ENCODE data around the gene PEDS1. TPM values are rescaled to one million over a fixed set of nuclear protein-coding genes. Genes with fewer than 3 reads are reported as not detected.

PEDS1 gene
- total and polyA plus RNA-seq, 4 donors = 4.8 to 19.3 (median 8.6) TPM

GRCh38 chr20:50110141-50111047, 43.1 kb downstream of the PEDS1 start:
- no peaks in the 10 kb centered on the region for H3K9me3 ChIP-seq (ENCODE audit: control insufficient read depth in 4 of 4, low read length in 3 of 4)
- H3K27ac ChIP-seq (ENCODE audit: low read depth in 1 of 2, low read length in 2 of 2) = peak overlapping the region; percentile 23 to 26
- 53% methylated on average over 4 of the region's 4 CpGs for WGBS
- H3K27me3 ChIP-seq (ENCODE audit: control insufficient read depth in 4 of 4, insufficient read depth in 4 of 4, low read length in 3 of 4) = no peaks in the 10 kb centered on the region
- H3K36me3 ChIP-seq (ENCODE audit: control insufficient read depth in 4 of 4, insufficient read depth in 3 of 4, low read depth in 1 of 4, low read length in 3 of 4) = no peaks in the 10 kb centered on the region
- peaks cover 9 to 49% (median 43%) of the 10 kb centered on the region in 4 donors for H3K4me1 ChIP-seq (ENCODE audit: control insufficient read depth in 4 of 4, insufficient read depth in 4 of 4, low read length in 3 of 4)
- TF ChIP-seq JUND (IDR thresholded peaks at IDR 0.05) = no peak
- no peak for TF ChIP-seq TAF1 (conservative IDR thresholded peaks at IDR 0.05)
- TF ChIP-seq, protein P1, sequence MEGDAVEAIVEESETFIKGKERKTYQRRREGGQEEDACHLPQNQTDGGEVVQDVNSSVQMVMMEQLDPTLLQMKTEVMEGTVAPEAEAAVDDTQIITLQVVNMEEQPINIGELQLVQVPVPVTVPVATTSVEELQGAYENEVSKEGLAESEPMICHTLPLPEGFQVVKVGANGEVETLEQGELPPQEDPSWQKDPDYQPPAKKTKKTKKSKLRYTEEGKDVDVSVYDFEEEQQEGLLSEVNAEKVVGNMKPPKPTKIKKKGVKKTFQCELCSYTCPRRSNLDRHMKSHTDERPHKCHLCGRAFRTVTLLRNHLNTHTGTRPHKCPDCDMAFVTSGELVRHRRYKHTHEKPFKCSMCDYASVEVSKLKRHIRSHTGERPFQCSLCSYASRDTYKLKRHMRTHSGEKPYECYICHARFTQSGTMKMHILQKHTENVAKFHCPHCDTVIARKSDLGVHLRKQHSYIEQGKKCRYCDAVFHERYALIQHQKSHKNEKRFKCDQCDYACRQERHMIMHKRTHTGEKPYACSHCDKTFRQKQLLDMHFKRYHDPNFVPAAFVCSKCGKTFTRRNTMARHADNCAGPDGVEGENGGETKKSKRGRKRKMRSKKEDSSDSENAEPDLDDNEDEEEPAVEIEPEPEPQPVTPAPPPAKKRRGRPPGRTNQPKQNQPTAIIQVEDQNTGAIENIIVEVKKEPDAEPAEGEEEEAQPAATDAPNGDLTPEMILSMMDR (IDR thresholded peaks at IDR 0.05; ENCODE audit: low read depth, low read length, missing input control) = no peak
- TF ChIP-seq YY1 (IDR thresholded peaks at IDR 0.05) = no peak
- TF ChIP-seq RAD21 (IDR thresholded peaks at IDR 0.05) = no peak
- TF ChIP-seq, protein P2, sequence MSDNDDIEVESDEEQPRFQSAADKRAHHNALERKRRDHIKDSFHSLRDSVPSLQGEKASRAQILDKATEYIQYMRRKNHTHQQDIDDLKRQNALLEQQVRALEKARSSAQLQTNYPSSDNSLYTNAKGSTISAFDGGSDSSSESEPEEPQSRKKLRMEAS (IDR thresholded peaks at IDR 0.05) = no peak
- TF ChIP-seq HNF4A (conservative IDR thresholded peaks at IDR 0.05) = no peak
- TF ChIP-seq FOXA1 (IDR thresholded peaks at IDR 0.05) = no peak
- no peak overlapping the region for H3K4me3 ChIP-seq (ENCODE audit: low read depth in 1 of 3, low read length in 3 of 3)
- no peak for DNase-seq (ENCODE audit: low spot score)
- no peak overlapping the region for H3K9ac ChIP-seq (ENCODE audit: low read depth in 1 of 2, low read length in 2 of 2)

GRCh38 chr20:50108556-50109235, 44.8 kb downstream of the PEDS1 start:
- peaks cover 6 to 38% (median 30%) of the 10 kb centered on the region in 4 donors for H3K4me1 ChIP-seq (ENCODE audit: control insufficient read depth in 4 of 4, insufficient read depth in 4 of 4, low read length in 3 of 4)
- no peak overlapping the region for H3K27ac ChIP-seq (ENCODE audit: low read depth in 1 of 2, low read length in 2 of 2)
- H3K36me3 ChIP-seq (ENCODE audit: control insufficient read depth in 4 of 4, insufficient read depth in 3 of 4, low read depth in 1 of 4, low read length in 3 of 4) = no peaks in the 10 kb centered on the region
- no peak for DNase-seq (ENCODE audit: low spot score)
- WGBS = 74% methylated on average over 4 of the region's 4 CpGs
- H3K27me3 ChIP-seq (ENCODE audit: control insufficient read depth in 4 of 4, insufficient read depth in 4 of 4, low read length in 3 of 4) = no peaks in the 10 kb centered on the region
- no peaks in the 10 kb centered on the region for H3K9me3 ChIP-seq (ENCODE audit: control insufficient read depth in 4 of 4, low read length in 3 of 4)
- H3K4me3 ChIP-seq (ENCODE audit: low read depth in 1 of 3, low read length in 3 of 3) = no peak overlapping the region
- H3K9ac ChIP-seq (ENCODE audit: low read depth in 1 of 2, low read length in 2 of 2) = no peak overlapping the region
- TF ChIP-seq GABPA (IDR thresholded peaks at IDR 0.05 in 1 of 2, conservative IDR thresholded peaks at IDR 0.05 in 1 of 2) = no peak
- no peak for TF ChIP-seq JUND (IDR thresholded peaks at IDR 0.05)
- no peak for TF ChIP-seq RXRA (IDR thresholded peaks at IDR 0.05)
- TF ChIP-seq, protein P3, sequence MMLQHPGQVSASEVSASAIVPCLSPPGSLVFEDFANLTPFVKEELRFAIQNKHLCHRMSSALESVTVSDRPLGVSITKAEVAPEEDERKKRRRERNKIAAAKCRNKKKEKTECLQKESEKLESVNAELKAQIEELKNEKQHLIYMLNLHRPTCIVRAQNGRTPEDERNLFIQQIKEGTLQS (IDR thresholded peaks at IDR 0.05) = no peak

GRCh38 chr20:50107796-50108331, 45.7 kb downstream of the PEDS1 start:
- H3K4me1 ChIP-seq (ENCODE audit: control insufficient read depth in 4 of 4, insufficient read depth in 4 of 4, low read length in 3 of 4) = peaks cover 6 to 32% (median 26%) of the 10 kb centered on the region in 4 donors

More at GRCh38 chr20:50107796-50108331, 45.7 kb downstream of the PEDS1 start:
- H3K9ac ChIP-seq (ENCODE audit: low read depth in 1 of 2, low read length in 2 of 2) = no peak overlapping the region
- no peak for DNase-seq (ENCODE audit: low spot score)
- H3K9me3 ChIP-seq (ENCODE audit: control insufficient read depth in 4 of 4, low read length in 3 of 4) = no peaks in the 10 kb centered on the region
- no peaks in the 10 kb centered on the region for H3K27me3 ChIP-seq (ENCODE audit: control insufficient read depth in 4 of 4, insufficient read depth in 4 of 4, low read length in 3 of 4)
- no peaks in the 10 kb centered on the region for H3K36me3 ChIP-seq (ENCODE audit: control insufficient read depth in 4 of 4, insufficient read depth in 3 of 4, low read depth in 1 of 4, low read length in 3 of 4)
- TF ChIP-seq YY1 (IDR thresholded peaks at IDR 0.05) (no peak), FOXA2 (IDR thresholded peaks at IDR 0.05) (no peak), TAF1 (conservative IDR thresholded peaks at IDR 0.05) (no peak), GABPA (IDR thresholded peaks at IDR 0.05 in 1 of 2, conservative IDR thresholded peaks at IDR 0.05 in 1 of 2) (no peak), JUND (IDR thresholded peaks at IDR 0.05) (no peak), EGR1 (IDR thresholded peaks at IDR 0.05; ENCODE audit: low read depth in 2 of 2) (no peak), NR2F2 (IDR thresholded peaks at IDR 0.05) (no peak)
- TF ChIP-seq, protein P3 (IDR thresholded peaks at IDR 0.05) = no peak
- 84% methylated on average over 6 of the region's 6 CpGs for WGBS
- H3K27ac ChIP-seq (ENCODE audit: low read depth in 1 of 2, low read length in 2 of 2) = no peak overlapping the region
- H3K4me3 ChIP-seq (ENCODE audit: low read depth in 1 of 3, low read length in 3 of 3) = no peak overlapping the region
